Measurements from ENCODE around the gene RASGEF1B. TPM values are rescaled to one million over a fixed set of nuclear protein-coding genes. Genes with fewer than 3 reads are reported as not detected.

Gene RASGEF1B
- total RNA-seq, 1 donor from 2014 or later: 45.1 TPM

DNA sequence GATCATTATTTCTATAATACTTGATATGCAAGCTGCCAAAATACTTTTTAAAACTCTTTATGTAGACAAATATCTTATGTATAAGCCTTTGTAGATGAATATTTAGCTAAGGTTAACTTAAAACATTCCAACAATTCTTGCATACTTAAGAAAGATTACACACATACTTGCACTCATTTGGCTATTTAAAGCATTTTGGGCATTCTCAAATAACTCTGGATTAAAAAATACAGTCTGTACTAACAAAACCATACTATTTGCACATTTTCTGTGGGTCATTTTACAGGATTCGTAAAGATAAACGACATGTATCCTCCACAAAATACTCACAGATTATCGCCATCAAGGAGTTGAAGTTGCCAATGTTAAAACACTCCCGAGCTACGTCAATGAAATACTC is 26.5 kb downstream of the RASGEF1B start:
- H3K36me3 ChIP-seq: peaks cover 96% of the 10 kb centered on the region

GRCh38 chr4:81442484-81443085 is 29.1 kb downstream of the RASGEF1B start:
- Histone ChIP-seq H3K4me3 (no peak overlapping the region), H3K36me3 (peaks cover 99% of the 10 kb centered on the region), H3K27me3 (no peaks in the 10 kb centered on the region), H3K9me3 (no peaks in the 10 kb centered on the region), H3K4me1 (no peaks in the 10 kb centered on the region), H3K27ac (no peak overlapping the region)
- intact Hi-C loops (cut with DNase I): no loop called here
- no peak for DNase-seq
- ATAC-seq: no peak
- TF ChIP-seq, protein P1, sequence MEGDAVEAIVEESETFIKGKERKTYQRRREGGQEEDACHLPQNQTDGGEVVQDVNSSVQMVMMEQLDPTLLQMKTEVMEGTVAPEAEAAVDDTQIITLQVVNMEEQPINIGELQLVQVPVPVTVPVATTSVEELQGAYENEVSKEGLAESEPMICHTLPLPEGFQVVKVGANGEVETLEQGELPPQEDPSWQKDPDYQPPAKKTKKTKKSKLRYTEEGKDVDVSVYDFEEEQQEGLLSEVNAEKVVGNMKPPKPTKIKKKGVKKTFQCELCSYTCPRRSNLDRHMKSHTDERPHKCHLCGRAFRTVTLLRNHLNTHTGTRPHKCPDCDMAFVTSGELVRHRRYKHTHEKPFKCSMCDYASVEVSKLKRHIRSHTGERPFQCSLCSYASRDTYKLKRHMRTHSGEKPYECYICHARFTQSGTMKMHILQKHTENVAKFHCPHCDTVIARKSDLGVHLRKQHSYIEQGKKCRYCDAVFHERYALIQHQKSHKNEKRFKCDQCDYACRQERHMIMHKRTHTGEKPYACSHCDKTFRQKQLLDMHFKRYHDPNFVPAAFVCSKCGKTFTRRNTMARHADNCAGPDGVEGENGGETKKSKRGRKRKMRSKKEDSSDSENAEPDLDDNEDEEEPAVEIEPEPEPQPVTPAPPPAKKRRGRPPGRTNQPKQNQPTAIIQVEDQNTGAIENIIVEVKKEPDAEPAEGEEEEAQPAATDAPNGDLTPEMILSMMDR (IDR thresholded peaks at IDR 0.05): no peak

More for the DNA sequence above, 26.5 kb downstream of the RASGEF1B start:
- Histone ChIP-seq H3K27me3 (no peaks in the 10 kb centered on the region), H3K4me3 (no peak overlapping the region), H3K9me3 (no peaks in the 10 kb centered on the region), H3K27ac (no peak overlapping the region), H3K4me1 (no peaks in the 10 kb centered on the region)
- no peak for DNase-seq
- no peak for ATAC-seq
- TF ChIP-seq, protein P1 (IDR thresholded peaks at IDR 0.05): no peak
- intact Hi-C loops (cut with DNase I): no loop called here

DNA sequence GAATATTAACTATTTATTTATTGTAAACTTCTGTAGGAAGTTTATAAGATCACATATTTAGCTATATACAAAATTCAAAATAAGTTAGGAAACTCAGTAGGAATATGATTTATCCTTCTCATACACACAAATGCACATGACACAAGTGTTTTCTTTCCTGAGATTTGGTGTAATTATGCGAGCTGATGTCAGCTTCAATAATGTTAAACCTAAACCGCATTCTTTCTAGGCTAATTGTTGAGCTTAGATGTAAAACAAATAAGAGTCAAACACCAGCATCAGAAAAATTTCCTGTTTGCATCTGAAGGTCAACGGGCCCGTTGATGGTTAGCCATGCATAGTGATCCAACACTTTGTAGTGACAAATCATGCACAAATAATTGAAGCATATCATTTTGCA is 30.8 kb downstream of the RASGEF1B start:
- ATAC-seq (no peak), DNase-seq (no peak)
- Histone ChIP-seq H3K4me3 (no peak overlapping the region), H3K9me3 (no peaks in the 10 kb centered on the region), H3K27me3 (no peaks in the 10 kb centered on the region), H3K36me3 (peaks cover 98% of the 10 kb centered on the region), H3K4me1 (no peaks in the 10 kb centered on the region), H3K27ac (no peak overlapping the region)
- TF ChIP-seq, protein P1 (IDR thresholded peaks at IDR 0.05): no peak
- intact Hi-C loops (cut with DNase I): no loop called here

DNA sequence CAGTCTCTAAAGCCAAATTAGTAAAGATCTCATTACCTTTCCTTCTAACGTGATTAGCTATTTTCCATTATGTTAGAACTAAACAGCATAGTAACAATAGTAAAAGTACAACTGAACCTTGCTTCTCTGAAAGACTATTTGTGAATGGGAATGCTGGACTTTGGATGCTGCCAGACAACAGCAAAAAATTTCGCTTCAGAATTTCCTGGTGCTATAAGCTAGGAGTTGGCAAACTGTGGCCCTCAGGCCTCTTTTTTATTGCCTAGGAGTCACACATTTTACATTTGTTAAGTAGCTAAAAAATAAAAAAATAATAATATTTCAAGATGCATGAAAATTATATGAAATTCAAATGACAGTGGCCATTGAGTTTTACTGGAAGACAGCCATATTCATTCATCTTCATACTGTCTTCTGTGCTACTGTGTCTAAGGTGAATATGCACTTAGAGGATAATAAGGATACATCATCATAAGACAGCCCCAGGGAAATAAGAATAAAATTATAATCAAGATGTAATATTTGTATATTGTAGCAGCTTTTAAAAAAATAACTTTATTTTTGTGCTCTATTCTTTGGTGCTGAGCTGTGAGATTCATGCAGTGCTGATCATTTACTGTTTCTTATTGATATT is 34.6 kb downstream of the RASGEF1B start:
- H3K27ac ChIP-seq: no peak overlapping the region
- no peaks in the 10 kb centered on the region for H3K27me3 ChIP-seq
- H3K4me3 ChIP-seq: no peak overlapping the region
- ATAC-seq: no peak
- peaks cover 92% of the 10 kb centered on the region for H3K36me3 ChIP-seq
- H3K9me3 ChIP-seq: no peaks in the 10 kb centered on the region
- TF ChIP-seq, protein P1 (IDR thresholded peaks at IDR 0.05): no peak
- no peaks in the 10 kb centered on the region for H3K4me1 ChIP-seq
- DNase-seq: no peak
- intact Hi-C loops (cut with DNase I): no loop called here

DNA sequence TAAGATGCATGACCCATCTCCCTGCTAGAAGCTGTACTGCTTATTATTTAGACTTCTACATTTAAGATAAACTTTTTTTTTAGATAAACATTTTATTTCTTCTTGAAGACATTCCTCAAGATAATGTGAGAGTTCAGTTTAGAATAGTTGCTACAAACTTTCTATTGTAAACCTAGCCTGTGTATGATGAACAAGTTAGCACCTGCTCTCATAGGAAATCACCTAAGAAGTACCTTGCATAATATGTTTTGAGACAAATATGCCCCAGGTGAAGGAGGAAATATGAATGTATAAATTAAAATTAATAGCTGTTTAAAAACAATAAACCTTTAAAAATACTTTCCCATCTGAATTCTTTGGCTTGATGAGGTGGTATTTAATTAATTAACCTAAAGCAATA is 35.6 kb downstream of the RASGEF1B start:
- H3K27ac ChIP-seq: no peak overlapping the region
- TF ChIP-seq, protein P1 (IDR thresholded peaks at IDR 0.05): no peak
- H3K27me3 ChIP-seq: no peaks in the 10 kb centered on the region
- DNase-seq: no peak
- H3K9me3 ChIP-seq: no peaks in the 10 kb centered on the region
- no peaks in the 10 kb centered on the region for H3K4me1 ChIP-seq
- no peak for ATAC-seq
- H3K36me3 ChIP-seq: peaks cover 92% of the 10 kb centered on the region
- intact Hi-C loops (cut with DNase I): no loop called here
- H3K4me3 ChIP-seq: no peak overlapping the region

Data from upper lobe of right lung (tissue), 1 donor.